ENCODE results near the gene SLX9. TPM values are rescaled to one million over a fixed set of nuclear protein-coding genes. Genes with fewer than 3 reads are reported as not detected.
"Not testable (repeated sequence)": the region's sequence is repeated elsewhere in the genome, so short reads cannot be mapped to it uniquely, and the experiment has no call there.

The SLX9 gene
- total and polyA plus RNA-seq, 3 experiments from 2014 or later: 14.3 to 71.1 (median 68.1) TPM

DNA sequence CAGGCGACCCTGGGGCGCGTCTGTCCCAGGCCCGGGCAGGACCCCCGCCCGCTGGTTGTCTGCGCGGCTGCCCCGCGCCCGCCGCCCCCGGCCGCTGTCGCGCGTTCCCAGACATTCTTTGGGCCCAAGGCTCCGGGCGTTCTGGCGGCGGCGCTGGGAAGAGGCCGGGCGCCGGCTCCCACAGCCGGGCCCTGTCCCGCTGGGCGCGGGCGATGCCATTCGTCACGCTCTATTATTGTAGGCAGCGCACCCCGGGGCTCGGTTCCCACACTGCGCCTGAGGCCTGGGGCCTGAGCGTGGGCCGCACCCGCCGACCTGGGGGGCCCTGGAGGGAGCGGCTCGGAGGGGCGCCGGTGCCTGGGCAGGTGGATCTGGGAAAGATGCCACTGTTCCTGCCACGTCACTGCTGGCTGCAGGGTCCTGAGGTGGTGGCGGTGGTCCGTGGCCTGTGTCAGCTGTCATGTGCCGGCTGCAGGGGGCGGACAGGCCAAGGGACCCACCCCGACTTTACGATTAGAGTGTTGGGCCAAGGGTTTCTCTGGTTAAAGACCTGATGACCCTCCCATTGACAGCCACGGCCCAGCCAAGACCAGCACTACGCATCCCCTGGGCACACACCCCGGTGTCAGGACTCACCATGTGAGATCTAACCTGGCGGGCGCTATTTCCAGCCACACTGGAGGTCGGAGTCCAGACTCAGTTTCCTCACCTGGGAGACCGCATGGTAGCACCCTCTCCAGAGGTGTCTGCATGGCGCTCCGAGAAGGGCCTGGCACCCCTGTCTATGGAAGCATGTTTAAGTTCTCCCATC, 79.5 kb downstream of the SLX9 start:
- CTCF ChIA-PET: no interaction called here

DNA sequence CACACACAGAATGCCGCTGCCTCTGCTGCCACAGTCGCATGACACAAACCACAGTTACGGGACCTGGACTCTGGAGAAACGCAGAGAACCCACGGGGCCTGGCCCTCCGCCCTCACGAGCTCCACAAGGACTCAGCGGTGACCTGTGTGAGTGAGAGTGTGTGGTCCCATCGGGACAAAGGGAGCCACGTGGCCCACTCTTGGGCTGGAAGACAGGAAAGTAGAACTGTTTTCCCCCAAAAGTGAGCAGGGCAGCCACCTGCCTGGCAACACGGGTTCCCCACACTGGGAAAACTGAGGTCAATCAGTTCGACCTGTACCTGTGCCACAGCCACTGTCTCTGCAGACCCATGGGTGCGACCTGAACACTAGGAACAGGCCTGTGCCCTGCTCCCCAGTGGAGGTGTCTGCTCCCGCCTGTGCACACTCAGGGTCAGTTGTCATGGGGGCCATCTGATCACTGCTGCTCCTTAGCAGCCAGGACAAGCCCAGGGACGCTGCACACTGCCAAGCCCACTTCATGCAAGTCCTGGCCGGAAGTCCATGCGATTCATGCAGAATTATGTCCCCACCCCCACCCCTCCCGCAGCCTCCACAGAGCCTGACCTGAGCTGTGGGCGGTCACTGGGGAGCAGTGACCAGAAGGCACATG, 80.2 kb downstream of the SLX9 start:
- Histone ChIP-seq H3K27me3 (ENCODE audit: insufficient read depth, low read length, poor library complexity, severe bottlenecking) (peaks cover 14% of the 10 kb centered on the region), H3K27ac (ENCODE audit: low read depth, low read length) (no peak overlapping the region), H3K36me3 (ENCODE audit: insufficient read depth, low read length) (no peaks in the 10 kb centered on the region), H3K4me1 (ENCODE audit: insufficient read depth, low read length) (no peaks in the 10 kb centered on the region), H3K9me3 (ENCODE audit: low read length) (no peaks in the 10 kb centered on the region), H3K4me3 (ENCODE audit: low read length) (no peak overlapping the region)
- POLR2A ChIA-PET: no interaction called here
- CTCF ChIA-PET: no interaction called here
- peaks cover 34 to 43% of the 10 kb centered on the region in 2 donors for H3K27me3 Mint-ChIP-seq
- peak overlapping the region in 2 of 7 donors; percentile 34 to 48 for H3K4me3 Mint-ChIP-seq
- H3K36me3 Mint-ChIP-seq: peaks cover 0 to 5% (median 0%) of the 10 kb centered on the region in 3 donors
- no peak overlapping the region for H3K27ac Mint-ChIP-seq
- peaks cover 5 to 10% (median 9%) of the 10 kb centered on the region in 5 donors for H3K9me3 Mint-ChIP-seq
- DNase-seq: peak in 1 of 5 donors; percentile 18
- peaks cover 5 to 8% (median 6%) of the 10 kb centered on the region in 3 donors for H3K4me1 Mint-ChIP-seq

More for the DNA sequence above, 79.5 kb downstream of the SLX9 start:
- Mint-ChIP-seq H3K27me3 (peaks cover 34 to 50% of the 10 kb centered on the region in 2 donors), H3K36me3 (peaks cover 0 to 5% (median 0%) of the 10 kb centered on the region in 3 donors), H3K4me1 (peaks cover 5 to 8% (median 6%) of the 10 kb centered on the region in 3 donors), H3K27ac (no peak overlapping the region), H3K9me3 (peaks cover 5 to 10% (median 6%) of the 10 kb centered on the region in 5 donors), H3K4me3 (peak overlapping the region in 5 of 7 donors; percentile 24 to 48 (median 34))
- DNase-seq: peak in 1 of 5 donors; percentile 40
- no peaks in the 10 kb centered on the region for H3K9me3 ChIP-seq (ENCODE audit: low read length)
- H3K4me3 ChIP-seq (ENCODE audit: low read length): no peak overlapping the region
- H3K4me1 ChIP-seq (ENCODE audit: insufficient read depth, low read length): no peaks in the 10 kb centered on the region
- H3K27me3 ChIP-seq (ENCODE audit: insufficient read depth, low read length, poor library complexity, severe bottlenecking): peaks cover 14% of the 10 kb centered on the region
- H3K36me3 ChIP-seq (ENCODE audit: insufficient read depth, low read length): no peaks in the 10 kb centered on the region
- POLR2A ChIA-PET: no interaction called here
- H3K27ac ChIP-seq (ENCODE audit: low read depth, low read length): no peak overlapping the region

DNA sequence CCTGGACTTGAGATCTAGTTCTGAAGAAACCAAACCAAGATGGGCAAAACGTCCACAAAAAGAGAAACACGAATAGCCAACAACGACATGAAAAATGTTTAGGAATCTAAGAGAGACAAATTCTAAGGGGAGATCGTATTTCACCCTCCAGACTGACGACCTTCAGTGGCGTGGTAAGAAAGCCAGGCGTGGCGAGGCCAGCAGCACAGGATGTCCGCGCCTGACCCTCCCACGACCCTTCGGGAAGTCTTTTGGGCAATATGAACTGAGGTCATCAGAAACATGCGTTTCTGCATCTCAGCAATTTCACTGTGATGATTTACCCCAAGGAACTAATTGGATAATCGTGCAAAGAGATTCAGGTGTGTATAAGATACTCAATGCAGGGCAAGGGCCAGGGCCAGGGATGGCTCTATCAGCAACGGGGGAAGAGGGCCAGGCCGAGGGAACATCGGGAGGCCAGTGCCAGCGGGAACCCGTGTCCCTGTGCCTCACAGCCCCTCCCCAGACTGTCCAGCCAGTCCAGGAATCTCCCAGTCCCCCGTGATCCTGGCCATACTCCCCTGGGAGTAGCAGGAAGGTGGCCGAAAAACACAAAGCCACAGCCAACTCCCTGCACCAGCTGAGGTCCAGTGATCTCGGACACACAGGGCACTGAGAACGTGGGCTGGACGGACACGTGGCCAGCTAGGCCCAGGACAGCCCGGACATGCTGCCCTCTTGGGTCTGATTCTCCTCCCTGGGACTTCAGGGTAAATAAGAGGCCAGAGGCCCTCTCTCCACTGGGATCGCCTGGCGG, 81.0 kb downstream of the SLX9 start:
- Mint-ChIP-seq H3K27ac (no peak overlapping the region), H3K4me1 (peaks cover 5 to 8% (median 6%) of the 10 kb centered on the region in 3 donors), H3K27me3 (peaks cover 30 to 38% of the 10 kb centered on the region in 2 donors), H3K36me3 (peaks cover 0 to 5% (median 0%) of the 10 kb centered on the region in 3 donors), H3K9me3 (peaks cover 5 to 10% (median 9%) of the 10 kb centered on the region in 5 donors), H3K4me3 (peak overlapping the region in 2 of 7 donors; percentile 0 to 17)
- POLR2A ChIA-PET: no interaction called here
- Histone ChIP-seq H3K36me3 (ENCODE audit: insufficient read depth, low read length) (no peaks in the 10 kb centered on the region), H3K27ac (ENCODE audit: low read depth, low read length) (no peak overlapping the region), H3K4me1 (ENCODE audit: insufficient read depth, low read length) (no peaks in the 10 kb centered on the region), H3K27me3 (ENCODE audit: insufficient read depth, low read length, poor library complexity, severe bottlenecking) (peaks cover 14% of the 10 kb centered on the region), H3K4me3 (ENCODE audit: low read length) (no peak overlapping the region), H3K9me3 (ENCODE audit: low read length) (no peaks in the 10 kb centered on the region)
- CTCF ChIA-PET: no interaction called here
- DNase-seq: peak in 1 of 5 donors; percentile 9

DNA sequence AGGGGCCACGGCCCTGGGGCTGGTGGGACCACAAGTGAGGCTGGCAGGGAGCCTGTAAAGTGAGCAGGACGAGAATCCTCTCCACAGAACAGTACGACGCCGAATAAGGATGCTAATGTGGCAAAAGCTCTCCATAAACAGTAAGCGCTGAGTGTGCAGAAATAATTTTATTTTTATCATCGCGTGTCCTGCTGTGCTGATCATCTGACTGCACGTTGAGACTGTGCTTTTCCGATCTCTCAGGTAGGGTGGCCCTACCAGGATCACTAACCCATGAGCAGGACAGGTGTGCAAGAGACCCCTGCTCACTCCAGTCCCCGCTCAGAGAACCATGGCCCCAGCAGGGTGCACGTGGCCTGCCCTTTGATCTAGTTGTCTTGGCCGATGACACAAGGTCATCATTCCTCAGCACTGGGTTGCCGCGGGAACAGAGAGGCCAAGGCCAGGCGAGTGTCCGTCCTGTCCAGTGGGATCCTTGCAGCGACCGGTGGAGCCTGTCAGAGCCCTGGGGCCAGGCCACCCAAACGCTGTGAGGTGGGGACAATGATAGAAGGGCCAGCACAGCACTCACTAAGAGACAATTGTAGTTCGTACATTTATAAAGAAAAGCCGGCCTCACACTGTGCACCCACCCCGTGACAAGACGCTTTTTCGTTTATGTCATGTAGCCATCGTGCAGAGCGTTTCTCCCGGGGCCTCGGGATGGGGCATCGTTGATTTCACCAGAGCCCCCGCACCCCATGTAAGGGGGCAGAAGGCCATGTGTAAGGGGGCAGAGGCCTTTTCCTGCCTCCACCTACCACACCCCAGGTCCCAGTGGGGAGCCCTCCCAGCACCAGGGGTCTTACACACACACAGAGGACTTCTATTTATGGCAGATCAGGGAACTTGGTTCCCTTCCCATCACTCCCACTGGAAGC, 81.9 kb downstream of the SLX9 start:
- peaks cover 14% of the 10 kb centered on the region for H3K27me3 ChIP-seq (ENCODE audit: insufficient read depth, low read length, poor library complexity, severe bottlenecking)
- no peak overlapping the region for H3K4me3 ChIP-seq (ENCODE audit: low read length)
- peak overlapping the region in 2 of 7 donors; percentile 23 to 28 for H3K4me3 Mint-ChIP-seq
- H3K4me1 Mint-ChIP-seq: peaks cover 5 to 8% (median 6%) of the 10 kb centered on the region in 3 donors
- no peak overlapping the region for H3K27ac ChIP-seq (ENCODE audit: low read depth, low read length)
- no peaks in the 10 kb centered on the region for H3K4me1 ChIP-seq (ENCODE audit: insufficient read depth, low read length)
- H3K9me3 ChIP-seq (ENCODE audit: low read length): no peaks in the 10 kb centered on the region
- H3K27me3 Mint-ChIP-seq: peaks cover 23 to 29% of the 10 kb centered on the region in 2 donors
- H3K36me3 Mint-ChIP-seq: peaks cover 0 to 5% (median 0%) of the 10 kb centered on the region in 3 donors
- peak overlapping the region in 2 of 8 donors; percentile 55 to 84 for H3K27ac Mint-ChIP-seq
- no peaks in the 10 kb centered on the region for H3K36me3 ChIP-seq (ENCODE audit: insufficient read depth, low read length)
- peaks cover 5 to 10% (median 9%) of the 10 kb centered on the region in 5 donors for H3K9me3 Mint-ChIP-seq
- ChIA-PET POLR2A (no interaction called here), CTCF (no interaction called here)
- peak in 1 of 5 donors; percentile 23 for DNase-seq

DNA sequence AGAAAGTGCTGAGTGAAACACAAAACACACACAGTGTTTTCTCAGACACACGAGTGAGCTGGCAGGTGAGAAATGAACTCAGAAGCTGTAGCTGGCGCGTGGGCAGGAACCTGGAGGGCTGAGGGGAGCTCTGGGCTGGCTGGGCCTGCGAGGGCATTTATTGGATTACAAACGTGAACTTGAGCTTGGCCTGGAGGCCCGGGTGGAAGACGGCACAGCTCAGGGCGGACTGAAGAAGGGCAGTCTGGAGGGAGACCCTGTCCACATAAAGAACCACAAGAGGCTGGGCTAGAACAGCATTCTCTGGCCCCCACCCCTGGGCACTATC, 82.5 kb downstream of the SLX9 start:
- no peaks in the 10 kb centered on the region for H3K4me1 ChIP-seq (ENCODE audit: insufficient read depth, low read length)
- no peaks in the 10 kb centered on the region for H3K9me3 ChIP-seq (ENCODE audit: low read length)
- Mint-ChIP-seq H3K36me3 (peaks cover 0 to 5% (median 0%) of the 10 kb centered on the region in 3 donors), H3K27ac (no peak overlapping the region), H3K4me3 (no peak overlapping the region), H3K9me3 (peaks cover 5 to 10% (median 9%) of the 10 kb centered on the region in 5 donors), H3K4me1 (peaks cover 5 to 8% (median 6%) of the 10 kb centered on the region in 3 donors), H3K27me3 (peaks cover 18 to 24% of the 10 kb centered on the region in 2 donors)
- DNase-seq: peak in 1 of 5 donors; percentile 38
- H3K36me3 ChIP-seq (ENCODE audit: insufficient read depth, low read length): no peaks in the 10 kb centered on the region
- ChIA-PET POLR2A (no interaction called here), CTCF (no interaction called here)
- H3K27ac ChIP-seq (ENCODE audit: low read depth, low read length): no peak overlapping the region
- H3K4me3 ChIP-seq (ENCODE audit: low read length): no peak overlapping the region
- peaks cover 10% of the 10 kb centered on the region for H3K27me3 ChIP-seq (ENCODE audit: insufficient read depth, low read length, poor library complexity, severe bottlenecking)

DNA sequence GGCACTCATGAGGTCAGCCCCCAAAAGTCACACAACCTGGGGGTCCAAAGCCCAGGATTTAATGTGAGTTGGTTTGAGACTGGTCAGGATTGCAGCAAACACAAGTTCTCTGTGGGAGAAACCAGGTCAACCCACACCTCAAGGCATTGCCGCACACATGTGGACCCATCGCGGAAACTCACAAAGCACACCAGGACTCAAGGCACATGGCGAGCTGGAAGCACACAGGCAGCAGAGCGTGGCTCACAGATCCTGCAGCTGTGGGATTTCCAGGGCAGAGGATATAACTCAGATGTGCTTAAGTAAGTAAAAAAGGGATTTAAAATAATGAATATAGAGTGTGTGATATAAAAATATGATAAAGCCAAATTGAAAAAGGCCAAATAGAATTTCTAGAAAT, 82.9 kb downstream of the SLX9 start:
- CTCF ChIA-PET: interaction anchor here (1.2 kb wide), 1 partner anchor 106 kb away, joined by 3 read pairs; no protein-coding TSS in a partner anchor

DNA sequence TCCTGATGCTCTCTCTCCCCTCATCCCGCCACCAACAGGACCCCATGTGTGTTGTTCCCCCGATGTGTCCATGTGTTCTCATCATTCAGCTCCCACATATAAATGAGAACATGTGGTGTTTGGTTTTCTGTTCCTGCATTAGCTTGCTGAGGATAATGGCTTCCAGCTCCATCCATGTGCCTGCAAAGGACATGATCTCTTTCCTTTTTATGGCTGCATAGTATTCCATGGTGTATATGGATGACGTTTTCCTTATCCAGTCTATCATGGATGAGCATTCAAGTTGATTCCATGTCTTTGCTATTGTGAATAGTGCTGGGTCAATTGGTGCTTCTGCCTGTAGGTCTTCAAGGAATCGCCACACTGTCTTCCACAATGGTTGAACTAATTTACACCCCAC, 84.7 kb downstream of the SLX9 start:
- H3K9me3 Mint-ChIP-seq; H3K4me1 Mint-ChIP-seq; H3K36me3 Mint-ChIP-seq; H3K9me3 ChIP-seq (ENCODE audit: low read length); H3K27ac Mint-ChIP-seq; H3K4me3 Mint-ChIP-seq; H3K4me1 ChIP-seq (ENCODE audit: insufficient read depth, low read length); POLR2A ChIA-PET; H3K36me3 ChIP-seq (ENCODE audit: insufficient read depth, low read length); H3K27me3 ChIP-seq (ENCODE audit: insufficient read depth, low read length, poor library complexity, severe bottlenecking); CTCF ChIA-PET; H3K4me3 ChIP-seq (ENCODE audit: low read length); H3K27ac ChIP-seq (ENCODE audit: low read depth, low read length): not testable (repeated sequence)
- peaks cover 9 to 13% of the 10 kb centered on the region in 2 donors for H3K27me3 Mint-ChIP-seq
- DNase-seq: peak in 1 of 5 donors; percentile 8

More for the DNA sequence above, 82.9 kb downstream of the SLX9 start:
- Mint-ChIP-seq H3K9me3 (peaks cover 5 to 10% (median 9%) of the 10 kb centered on the region in 5 donors), H3K4me1 (peaks cover 3 to 4% (median 3%) of the 10 kb centered on the region in 3 donors), H3K4me3 (no peak overlapping the region), H3K27me3 (peaks cover 15 to 20% of the 10 kb centered on the region in 2 donors), H3K27ac (no peak overlapping the region), H3K36me3 (peaks cover 0 to 5% (median 0%) of the 10 kb centered on the region in 3 donors)
- Histone ChIP-seq H3K36me3 (ENCODE audit: insufficient read depth, low read length) (no peaks in the 10 kb centered on the region), H3K4me1 (ENCODE audit: insufficient read depth, low read length) (no peaks in the 10 kb centered on the region), H3K27me3 (ENCODE audit: insufficient read depth, low read length, poor library complexity, severe bottlenecking) (peaks cover 6% of the 10 kb centered on the region), H3K4me3 (ENCODE audit: low read length) (no peak overlapping the region), H3K9me3 (ENCODE audit: low read length) (no peaks in the 10 kb centered on the region), H3K27ac (ENCODE audit: low read depth, low read length) (no peak overlapping the region)
- peak in 1 of 5 donors; percentile 9 for DNase-seq
- POLR2A ChIA-PET: no interaction called here

Data from CD8-positive, alpha-beta memory T cell (primary cell).